ENCODE data around the gene PPP4R4. TPM values are rescaled to one million over a fixed set of nuclear protein-coding genes. Genes with fewer than 3 reads are reported as not detected.
A peak's percentile ranks its signal among the peaks of the same experiment; 100 is the strongest.

The PPP4R4 gene
- total RNA-seq, 4 donors from 2014 or later, result 0.24 to 4.4 (median 1.3) TPM

GRCh38 chr14:94126800-94127199, 47.3 kb upstream of the PPP4R4 start:
- TF ChIP-seq CTCF (IDR thresholded peaks at IDR 0.05) (no peak), POLR2A (IDR thresholded peaks at IDR 0.05) (no peak), POLR2AphosphoS5 (IDR thresholded peaks at IDR 0.05) (no peak), EP300 (IDR thresholded peaks at IDR 0.05) (no peak)
- Histone ChIP-seq H3K4me3 (no peak overlapping the region), H3K9me3 (no peaks in the 10 kb centered on the region), H3K27me3 (no peaks in the 10 kb centered on the region), H3K36me3 (no peaks in the 10 kb centered on the region), H3K27ac (no peak overlapping the region), H3K4me1 (peaks cover 22% of the 10 kb centered on the region)
- DNase-seq (ENCODE audit: low spot score in 2 of 2), result no peak
- WGBS, result 78% methylated on average over 5 of the region's 5 CpGs

GRCh38 chr14:94127330-94127729, 46.8 kb upstream of the PPP4R4 start:
- peak in 1 of 2 donors; percentile 26 for DNase-seq (ENCODE audit: low spot score in 2 of 2)
- Histone ChIP-seq H3K4me3 (no peak overlapping the region), H3K9me3 (no peaks in the 10 kb centered on the region), H3K27me3 (no peaks in the 10 kb centered on the region), H3K36me3 (no peaks in the 10 kb centered on the region), H3K4me1 (peaks cover 22% of the 10 kb centered on the region), H3K27ac (no peak overlapping the region)
- TF ChIP-seq EP300 (IDR thresholded peaks at IDR 0.05) (no peak), POLR2AphosphoS5 (IDR thresholded peaks at IDR 0.05) (no peak), POLR2A (IDR thresholded peaks at IDR 0.05) (no peak), CTCF (IDR thresholded peaks at IDR 0.05) (no peak)
- 88% methylated on average over 6 of the region's 6 CpGs for WGBS

GRCh38 chr14:94128216-94128839, 45.8 kb upstream of the PPP4R4 start:
- Histone ChIP-seq H3K27ac (no peak overlapping the region), H3K4me3 (no peak overlapping the region), H3K36me3 (no peaks in the 10 kb centered on the region), H3K9me3 (no peaks in the 10 kb centered on the region), H3K4me1 (peaks cover 22% of the 10 kb centered on the region), H3K27me3 (no peaks in the 10 kb centered on the region)
- DNase-seq (ENCODE audit: low spot score in 2 of 2), result peak in 1 of 2 donors; percentile 71
- TF ChIP-seq POLR2A (IDR thresholded peaks at IDR 0.05), result no peak
- TF ChIP-seq CTCF (IDR thresholded peaks at IDR 0.05), result no peak
- no peak for TF ChIP-seq EP300 (IDR thresholded peaks at IDR 0.05)
- TF ChIP-seq POLR2AphosphoS5 (IDR thresholded peaks at IDR 0.05), result no peak
- 90% methylated on average over 10 of the region's 14 CpGs for WGBS

GRCh38 chr14:94129111-94129757, 44.9 kb upstream of the PPP4R4 start, which contains the start of gene IFI27L2:
Gene IFI27L2 (minus strand): TSS chr14:94129604. CDS start chr14:94129564, 40 bp downstream.
- DNase-seq (ENCODE audit: low spot score in 2 of 2), result peak; percentile 85 to 86
- H3K4me1 ChIP-seq, result peaks cover 22% of the 10 kb centered on the region
- peak within 1 kb of the TSS; percentile 49 for H3K4me3 ChIP-seq
- H3K27me3 ChIP-seq, result no peaks in the 10 kb centered on the region
- H3K27ac ChIP-seq, result peak within 1 kb of the TSS; percentile 56
- WGBS, result 2% methylated on average over 12 of the region's 27 CpGs
- H3K36me3 ChIP-seq, result no peaks in the 10 kb centered on the region
- H3K9me3 ChIP-seq, result no peaks in the 10 kb centered on the region
- peak in 1 of 2 donors; percentile 33 for TF ChIP-seq CTCF (IDR thresholded peaks at IDR 0.05)
- no peak for TF ChIP-seq POLR2AphosphoS5 (IDR thresholded peaks at IDR 0.05)
- TF ChIP-seq POLR2A (IDR thresholded peaks at IDR 0.05), result no peak
- TF ChIP-seq EP300 (IDR thresholded peaks at IDR 0.05), result no peak

GRCh38 chr14:94129758-94130414, 44.2 kb upstream of the PPP4R4 start:
- no peaks in the 10 kb centered on the region for H3K36me3 ChIP-seq
- H3K4me1 ChIP-seq, result peaks cover 22% of the 10 kb centered on the region
- H3K9me3 ChIP-seq, result no peaks in the 10 kb centered on the region
- DNase-seq (ENCODE audit: low spot score in 2 of 2), result peak in 1 of 2 donors; percentile 79
- WGBS, result under 1% methylated on average over 12 of the region's 12 CpGs
- peak overlapping the region; percentile 49 for H3K4me3 ChIP-seq
- TF ChIP-seq POLR2AphosphoS5 (IDR thresholded peaks at IDR 0.05) (no peak), CTCF (IDR thresholded peaks at IDR 0.05) (no peak), POLR2A (IDR thresholded peaks at IDR 0.05) (no peak), EP300 (IDR thresholded peaks at IDR 0.05) (no peak)
- H3K27me3 ChIP-seq, result no peaks in the 10 kb centered on the region
- peak overlapping the region; percentile 56 for H3K27ac ChIP-seq
